OCI-LY3 (cell line): Measurements from ENCODE around the gene C9orf50.
A peak's percentile ranks its signal among the peaks of the same experiment; 100 is the strongest.

Experiments
- H2AFZ ChIP-seq: fragments of 200-600, 300-600 bp; shearing (Covaris generic); 2 replicates; pipeline ENCODE4 v1.6.0; 2014; ENCODE audit warnings: antibody characterized with exemption, low read depth, low read length
- H3K27ac ChIP-seq: fragments of 200-600, 300-600 bp; sonication (generic); 2 replicates; pipeline ENCODE4 v1.5.1; 2014; ENCODE audit warnings: mild to moderate bottlenecking, low read length, moderate library complexity, mixed read lengths
- H3K27me3 ChIP-seq: fragments of 200-600, 300-600 bp; sonication (generic); 2 replicates; pipeline ENCODE4 v1.6.1; 2014; ENCODE audit warnings: low read depth, low read length, mixed read lengths
- H3K36me3 ChIP-seq: fragments of 200-600, 300-600 bp; sonication (generic); replicated peaks from 2 replicates; pipeline ENCODE3; 2014; ENCODE audit warnings: low read depth, low read length, mixed read lengths
- H3K4me1 ChIP-seq: fragments of 300-600, 200-600 bp; sonication (generic); 2 replicates; pipeline ENCODE4 v1.6.1; 2014; ENCODE audit warnings: low read length, mixed read lengths
- H3K4me2 ChIP-seq: fragments of 200-600, 300-600 bp; sonication (generic); 2 replicates; pipeline ENCODE4 v1.6.1; 2014; ENCODE audit warnings: low read length, mixed read lengths
- H3K4me3 ChIP-seq: fragments of 300-600, 200-600 bp; sonication (generic); 2 replicates; pipeline ENCODE4 v1.5.1; 2014; ENCODE audit warnings: antibody characterized with exemption, mild to moderate bottlenecking, low read length, moderate library complexity
- H3K79me2 ChIP-seq: fragments of 300-600, 200-600 bp; shearing (Covaris generic); 2 replicates; pipeline ENCODE4 v1.6.1; 2014; ENCODE audit warnings: mild to moderate bottlenecking, low read length, mixed read lengths
- H3K9ac ChIP-seq: fragments of 300-600, 200-600 bp; shearing (Covaris generic); 2 replicates; pipeline ENCODE4 v1.6.0; 2014; ENCODE audit warnings: mild to moderate bottlenecking, low read length, moderate library complexity
- H3K9me3 ChIP-seq: fragments of 200-600, 300-600 bp; shearing (Covaris generic); 2 replicates; pipeline ENCODE4 v1.6.1; 2014; ENCODE audit warnings: low read length, mixed read lengths; ENCODE audit not compliant: insufficient read depth
- H4K20me1 ChIP-seq: fragments of 200-600, 300-600 bp; sonication (generic); 2 replicates; pipeline ENCODE4 v1.6.1; 2016; ENCODE audit warnings: low read length, mixed read lengths; ENCODE audit not compliant: insufficient read depth
- CTCF ChIP-seq: fragments of 200-600, 300-600 bp; sonication (generic); IDR thresholded peaks from 2 replicates; pipeline ENCODE4 v1.5.1; 2014; ENCODE audit warnings: antibody characterized with exemption, low read length, low read depth
- EZH2phosphoT487 ChIP-seq: fragments of 200-600 bp; shearing (Covaris generic); IDR thresholded peaks from 2 replicates; pipeline ENCODE4 v1.6.1; 2018; ENCODE audit warnings: antibody characterized with exemption, mixed run types, low read depth

C9orf50 gene

GRCh38 chr9:129571298-129572051, 49.4 kb downstream of the C9orf50 start:
- Histone ChIP-seq H3K4me3 (no peak overlapping the region), H3K36me3 (no peaks in the 10 kb centered on the region), H3K79me2 (no peaks in the 10 kb centered on the region), H3K27me3 (no peaks in the 10 kb centered on the region), H3K9ac (no peak overlapping the region), H3K9me3 (no peaks in the 10 kb centered on the region), H3K4me1 (peaks cover 5% of the 10 kb centered on the region; the same call in 1 of the 2 replicates), H4K20me1 (no peaks in the 10 kb centered on the region), H3K4me2 (no peak overlapping the region), H2AFZ (no peak overlapping the region), H3K27ac (no peak overlapping the region)
- TF ChIP-seq CTCF (no peak), EZH2phosphoT487 (no peak)

GRCh38 chr9:129570450-129571297, 50.2 kb downstream of the C9orf50 start:
- no peak overlapping the region for H3K4me3 ChIP-seq
- H3K27ac ChIP-seq = no peak overlapping the region
- no peak for TF ChIP-seq EZH2phosphoT487
- no peak for TF ChIP-seq CTCF
- H3K4me2 ChIP-seq = no peak overlapping the region
- no peaks in the 10 kb centered on the region for H3K27me3 ChIP-seq
- H3K9ac ChIP-seq = no peak overlapping the region
- no peaks in the 10 kb centered on the region for H3K79me2 ChIP-seq
- no peaks in the 10 kb centered on the region for H4K20me1 ChIP-seq
- peaks cover 5% of the 10 kb centered on the region; the same call in 1 of the 2 replicates for H3K4me1 ChIP-seq
- no peaks in the 10 kb centered on the region for H3K9me3 ChIP-seq
- no peak overlapping the region for H2AFZ ChIP-seq
- no peaks in the 10 kb centered on the region for H3K36me3 ChIP-seq

- Histone ChIP-seq H2AFZ (no peak overlapping the region), H3K27me3 (no peaks in the 10 kb centered on the region), H3K36me3 (no peaks in the 10 kb centered on the region), H3K9me3 (no peaks in the 10 kb centered on the region), H3K27ac (no peak overlapping the region), H3K4me1 (peaks cover 5% of the 10 kb centered on the region; the same call in 1 of the 2 replicates), H3K4me3 (peak overlapping the region; percentile 66), H4K20me1 (no peaks in the 10 kb centered on the region), H3K9ac (no peak overlapping the region), H3K79me2 (no peaks in the 10 kb centered on the region), H3K4me2 (peak overlapping the region; percentile 56)
- TF ChIP-seq CTCF (peak; percentile 27; the same call in 1 of the 2 replicates), EZH2phosphoT487 (no peak)
Observed at GRCh38 chr9:129569502-129570449, 51.1 kb downstream of the C9orf50 start.
